GM21390 (cell line): ENCODE data around the gene RCCD1.
"Not testable (repeated sequence)": the region's sequence is repeated elsewhere in the genome, so short reads cannot be mapped to it uniquely, and the experiment has no call there.

Experiments used
- ATAC-seq: cut with Tn5 transposase; IDR thresholded peaks from one replicate; pipeline ENCODE4 v1.9.1; 2021; ENCODE audit not compliant: unreplicated experiment

RCCD1 gene, protein sequence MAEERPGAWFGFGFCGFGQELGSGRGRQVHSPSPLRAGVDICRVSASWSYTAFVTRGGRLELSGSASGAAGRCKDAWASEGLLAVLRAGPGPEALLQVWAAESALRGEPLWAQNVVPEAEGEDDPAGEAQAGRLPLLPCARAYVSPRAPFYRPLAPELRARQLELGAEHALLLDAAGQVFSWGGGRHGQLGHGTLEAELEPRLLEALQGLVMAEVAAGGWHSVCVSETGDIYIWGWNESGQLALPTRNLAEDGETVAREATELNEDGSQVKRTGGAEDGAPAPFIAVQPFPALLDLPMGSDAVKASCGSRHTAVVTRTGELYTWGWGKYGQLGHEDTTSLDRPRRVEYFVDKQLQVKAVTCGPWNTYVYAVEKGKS

DNA sequence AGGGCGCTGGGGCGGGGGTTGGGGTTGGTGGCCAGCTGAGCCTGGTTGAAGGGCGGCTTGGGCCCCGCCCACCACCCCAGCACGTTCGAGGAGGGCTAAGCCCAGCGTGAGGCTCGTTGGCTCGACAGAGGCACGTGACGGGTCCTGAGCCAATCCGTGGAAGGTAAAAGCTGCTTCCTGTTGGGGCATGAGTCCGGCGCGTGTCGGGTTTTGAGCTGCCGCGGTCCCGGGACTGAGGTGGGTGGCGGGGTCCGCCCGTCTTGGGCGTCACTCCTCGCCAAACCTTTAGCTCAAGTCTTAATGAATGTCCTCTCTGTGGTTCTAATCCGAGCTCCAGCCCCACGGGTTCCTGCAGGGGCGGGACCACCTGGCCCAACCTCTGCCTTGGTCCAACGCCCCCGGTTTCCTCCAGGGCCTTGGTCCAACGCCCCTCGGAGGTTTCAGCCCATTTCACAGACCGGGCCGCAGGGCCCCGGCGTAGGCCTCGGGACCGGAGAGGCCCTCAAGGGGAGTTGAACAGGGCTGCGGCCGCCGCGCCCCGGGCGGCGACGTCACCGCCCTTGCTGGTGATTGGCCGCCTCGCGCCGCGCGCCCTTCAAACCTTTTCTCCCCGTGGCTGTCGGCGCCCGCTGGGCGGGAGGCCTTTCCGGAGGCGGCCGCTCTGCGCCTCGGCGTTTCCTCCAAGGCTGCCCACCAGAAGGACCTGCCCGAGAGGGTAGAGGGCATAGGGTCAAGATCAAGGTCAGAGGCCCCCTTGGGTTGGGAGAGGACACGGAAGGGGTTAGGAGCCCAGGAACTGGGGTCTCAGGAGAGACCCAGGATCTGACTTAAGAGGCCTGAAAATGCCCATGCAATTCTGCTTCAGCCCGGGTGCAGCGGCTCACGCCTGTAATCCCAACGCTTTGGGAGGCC is at the start of gene RCCD1:
RCCD1 (plus strand) TSS at position 173 of the 912 bp plus-strand sequence. CDS start 1,851 bp downstream, outside the sequence.
- ATAC-seq = peak; percentile 90

DNA sequence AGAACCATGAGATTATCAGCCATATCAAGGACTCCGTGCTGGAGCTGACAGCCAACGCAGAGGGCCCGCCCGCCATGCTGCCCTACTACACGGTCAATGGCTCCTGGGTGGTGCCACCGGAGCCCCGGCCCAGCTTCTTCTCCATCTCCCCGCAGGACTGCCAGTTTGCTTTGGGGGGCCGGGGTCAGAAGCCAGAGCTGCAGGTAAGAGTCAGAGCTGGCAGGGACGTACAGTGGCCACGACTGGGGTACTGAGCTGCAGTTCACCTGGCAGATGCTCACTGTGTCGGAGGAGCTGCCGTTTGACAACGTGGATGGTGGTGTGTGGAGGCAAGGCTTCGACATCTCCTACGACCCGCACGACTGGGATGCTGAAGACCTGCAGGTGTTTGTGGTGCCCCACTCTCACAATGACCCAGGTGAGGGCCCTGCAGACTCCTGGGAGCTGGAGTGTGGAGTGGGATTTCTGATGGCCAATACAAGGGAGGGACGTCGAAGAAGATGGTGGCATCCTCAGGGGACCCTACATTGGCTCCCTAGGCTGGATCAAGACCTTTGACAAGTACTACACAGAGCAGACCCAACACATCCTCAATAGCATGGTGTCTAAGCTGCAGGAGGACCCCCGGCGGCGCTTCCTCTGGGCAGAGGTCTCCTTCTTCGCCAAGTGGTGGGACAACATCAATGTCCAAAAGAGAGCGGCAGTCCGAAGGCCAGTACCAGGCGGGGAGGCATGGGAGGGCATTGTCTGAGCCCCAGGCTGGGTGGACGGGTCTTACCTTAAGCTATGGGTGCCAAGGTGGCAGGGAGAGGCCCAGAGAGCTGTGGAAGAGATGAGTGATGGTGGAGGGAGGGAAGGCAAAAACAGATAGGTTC is 49.1 kb upstream of the RCCD1 start:
- ATAC-seq = no peak

DNA sequence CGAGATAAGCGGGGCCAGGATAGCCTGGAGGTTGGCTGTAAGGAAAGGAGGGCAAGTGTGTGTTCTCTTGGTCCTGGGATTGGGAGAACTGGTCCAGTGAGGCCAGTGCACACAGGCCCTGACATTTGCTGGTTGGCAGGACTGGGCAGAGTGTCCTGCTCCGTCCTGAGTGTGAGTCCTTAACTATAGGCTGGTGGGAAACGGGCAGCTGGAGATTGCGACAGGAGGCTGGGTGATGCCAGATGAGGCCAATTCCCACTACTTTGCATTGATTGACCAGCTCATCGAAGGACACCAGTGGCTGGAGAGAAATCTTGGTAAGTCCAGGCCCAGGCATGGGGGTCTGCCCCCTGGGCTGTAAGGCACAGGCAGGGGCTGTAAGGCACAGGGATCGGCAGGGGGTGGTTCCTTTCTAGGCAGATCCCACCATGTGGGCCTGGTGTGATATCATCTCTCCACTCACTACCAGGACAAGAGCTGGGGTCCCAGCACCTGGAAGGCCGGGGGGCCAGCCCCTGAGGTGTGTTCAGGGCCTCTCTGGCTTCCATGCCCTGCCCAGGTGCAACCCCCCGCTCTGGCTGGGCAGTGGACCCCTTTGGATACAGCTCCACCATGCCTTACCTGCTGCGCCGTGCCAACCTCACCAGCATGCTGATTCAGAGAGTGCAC is 48.4 kb upstream of the RCCD1 start:
- ATAC-seq = no peak

DNA sequence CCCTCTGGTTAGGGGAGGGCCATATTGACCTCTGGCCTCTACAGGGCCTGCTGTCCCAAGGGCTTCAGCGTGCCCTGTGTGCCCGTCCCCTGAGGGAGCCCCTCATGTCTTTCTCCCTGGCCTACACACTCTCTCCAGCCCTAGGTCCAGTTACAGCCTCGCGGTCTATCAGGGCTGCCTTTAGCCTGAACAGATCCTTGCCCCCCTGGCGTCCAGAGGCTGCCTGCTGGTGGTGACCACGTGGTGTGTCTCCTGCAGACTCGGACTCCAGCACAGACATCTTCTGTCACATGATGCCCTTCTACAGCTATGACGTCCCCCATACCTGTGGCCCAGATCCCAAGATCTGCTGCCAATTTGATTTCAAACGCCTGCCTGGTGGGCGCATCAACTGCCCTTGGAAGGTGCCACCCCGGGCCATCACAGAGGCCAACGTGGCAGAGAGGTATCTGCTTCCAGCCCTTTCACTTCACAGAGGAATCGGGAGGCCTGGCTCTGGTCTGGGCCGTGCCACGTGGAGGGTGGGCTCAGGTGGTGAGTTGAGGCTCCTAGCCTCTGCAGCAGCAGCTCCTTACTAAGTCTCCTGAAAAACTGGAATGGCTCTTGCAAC is 47.5 kb upstream of the RCCD1 start:
- no peak for ATAC-seq

DNA sequence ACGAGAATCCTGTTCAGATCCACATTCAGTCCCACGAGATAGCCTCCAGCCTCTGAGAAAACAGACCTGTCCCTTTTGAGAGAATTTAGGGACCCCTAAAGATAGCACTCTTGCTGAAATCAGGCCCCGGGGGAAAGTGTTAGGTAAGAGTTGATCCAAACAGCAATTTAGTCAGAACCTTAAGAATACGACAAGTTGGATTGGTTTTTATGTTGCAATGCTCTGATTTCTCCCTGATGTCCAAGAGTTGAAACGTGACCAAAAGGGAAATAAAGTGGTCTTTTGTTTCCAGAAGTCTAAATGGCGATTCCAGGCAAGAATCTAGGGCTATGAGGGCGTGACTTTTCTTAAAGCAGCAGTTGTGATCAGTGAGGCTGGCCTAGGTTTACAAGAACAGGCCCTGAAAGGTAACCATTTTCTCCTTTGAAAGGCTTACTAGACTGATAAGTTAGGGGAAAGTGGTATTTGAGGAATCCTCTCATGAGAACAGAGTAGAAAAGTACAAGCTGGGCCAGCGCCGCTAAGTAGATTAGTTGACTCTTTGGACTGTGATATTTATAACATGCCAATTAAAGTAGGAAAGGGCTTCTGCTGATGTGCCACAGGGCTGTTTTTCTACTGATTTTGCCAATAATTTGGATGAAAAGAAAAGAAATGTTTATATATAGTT is 46.7 kb upstream of the RCCD1 start:
- ATAC-seq = no peak

DNA sequence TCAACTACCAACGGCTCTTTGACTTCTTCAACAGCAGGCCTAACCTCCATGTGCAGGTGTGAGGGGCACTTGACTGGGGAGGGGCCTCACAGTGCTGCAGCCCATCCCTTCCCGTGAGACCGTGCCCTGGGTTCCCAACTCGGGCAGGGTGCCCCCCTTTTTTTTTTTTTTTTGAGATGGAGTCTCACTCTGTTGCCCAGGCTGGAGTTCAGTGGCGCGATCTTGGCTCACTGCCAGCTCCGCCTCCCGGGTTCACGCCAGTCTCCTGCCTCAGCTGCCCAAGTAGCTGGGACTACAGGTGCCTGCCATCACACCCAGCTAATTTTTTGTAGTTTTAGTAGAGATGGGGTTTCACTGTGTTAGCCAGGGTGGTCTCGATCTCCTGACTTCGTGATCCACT is 45.2 kb upstream of the RCCD1 start:
- not testable (repeated sequence) for ATAC-seq

DNA sequence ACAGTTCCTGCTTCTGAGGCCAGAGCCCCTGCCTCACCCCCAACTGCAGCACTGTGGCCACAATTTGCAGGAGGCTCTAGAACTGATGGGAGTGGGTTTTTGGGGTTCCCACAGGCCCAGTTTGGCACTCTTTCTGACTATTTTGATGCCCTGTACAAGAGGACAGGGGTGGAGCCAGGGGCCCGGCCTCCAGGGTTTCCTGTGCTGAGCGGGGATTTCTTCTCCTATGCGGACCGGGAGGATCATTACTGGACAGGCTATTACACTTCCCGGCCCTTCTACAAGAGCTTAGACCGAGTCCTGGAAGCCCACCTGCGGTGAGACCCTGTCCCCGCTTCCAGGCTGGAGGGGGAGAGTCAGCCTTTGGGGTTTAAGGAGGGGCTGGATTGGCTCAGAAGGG is 44.7 kb upstream of the RCCD1 start:
- no peak for ATAC-seq

DNA sequence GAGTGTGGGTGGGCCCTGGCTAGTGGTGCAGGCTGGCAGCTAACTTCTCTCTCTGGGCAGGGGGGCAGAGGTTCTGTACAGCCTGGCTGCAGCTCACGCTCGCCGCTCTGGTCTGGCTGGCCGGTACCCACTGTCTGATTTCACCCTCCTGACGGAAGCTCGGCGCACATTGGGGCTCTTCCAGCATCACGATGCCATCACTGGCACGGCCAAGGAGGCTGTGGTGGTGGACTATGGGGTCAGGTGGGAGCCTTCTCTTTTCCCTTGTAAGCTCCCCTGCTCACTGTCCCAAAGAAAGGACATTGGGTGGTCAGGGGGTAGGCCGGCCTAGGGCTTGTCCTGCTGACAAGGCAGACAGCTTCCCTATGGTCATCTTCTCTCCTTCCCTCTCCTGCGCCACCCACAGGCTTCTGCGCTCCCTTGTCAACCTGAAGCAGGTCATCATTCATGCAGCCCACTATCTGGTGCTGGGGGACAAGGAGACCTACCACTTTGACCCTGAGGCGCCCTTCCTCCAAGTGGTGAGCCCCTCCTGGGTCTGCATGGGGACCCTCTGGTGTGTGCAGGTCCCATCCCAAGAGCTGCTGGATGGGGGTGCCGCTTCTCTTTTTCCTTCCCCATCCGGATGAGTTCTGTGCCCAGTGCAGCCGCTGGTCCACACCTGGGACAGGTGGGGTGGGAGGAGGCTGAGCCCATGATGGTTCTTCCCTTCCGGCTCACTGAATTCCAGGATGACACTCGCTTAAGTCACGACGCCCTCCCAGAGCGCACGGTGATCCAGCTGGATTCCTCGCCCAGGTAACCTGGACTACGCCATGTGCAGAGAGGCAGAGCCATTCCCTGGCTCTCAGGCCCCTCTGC is 44.0 kb upstream of the RCCD1 start:
- no peak for ATAC-seq

DNA sequence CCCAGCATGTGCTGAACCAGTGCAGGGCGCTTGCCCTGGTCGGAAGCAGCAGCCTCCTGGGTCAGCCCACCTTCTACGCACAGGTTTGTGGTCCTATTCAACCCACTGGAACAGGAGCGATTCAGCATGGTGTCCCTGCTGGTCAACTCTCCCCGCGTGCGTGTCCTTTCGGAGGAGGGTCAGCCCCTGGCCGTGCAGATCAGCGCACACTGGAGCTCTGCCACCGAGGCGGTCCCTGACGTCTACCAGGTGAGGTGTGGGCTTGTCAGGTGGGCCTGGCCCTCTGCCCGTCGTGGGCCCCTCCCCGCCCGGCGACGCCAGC is 43.4 kb upstream of the RCCD1 start:
- no peak for ATAC-seq

DNA sequence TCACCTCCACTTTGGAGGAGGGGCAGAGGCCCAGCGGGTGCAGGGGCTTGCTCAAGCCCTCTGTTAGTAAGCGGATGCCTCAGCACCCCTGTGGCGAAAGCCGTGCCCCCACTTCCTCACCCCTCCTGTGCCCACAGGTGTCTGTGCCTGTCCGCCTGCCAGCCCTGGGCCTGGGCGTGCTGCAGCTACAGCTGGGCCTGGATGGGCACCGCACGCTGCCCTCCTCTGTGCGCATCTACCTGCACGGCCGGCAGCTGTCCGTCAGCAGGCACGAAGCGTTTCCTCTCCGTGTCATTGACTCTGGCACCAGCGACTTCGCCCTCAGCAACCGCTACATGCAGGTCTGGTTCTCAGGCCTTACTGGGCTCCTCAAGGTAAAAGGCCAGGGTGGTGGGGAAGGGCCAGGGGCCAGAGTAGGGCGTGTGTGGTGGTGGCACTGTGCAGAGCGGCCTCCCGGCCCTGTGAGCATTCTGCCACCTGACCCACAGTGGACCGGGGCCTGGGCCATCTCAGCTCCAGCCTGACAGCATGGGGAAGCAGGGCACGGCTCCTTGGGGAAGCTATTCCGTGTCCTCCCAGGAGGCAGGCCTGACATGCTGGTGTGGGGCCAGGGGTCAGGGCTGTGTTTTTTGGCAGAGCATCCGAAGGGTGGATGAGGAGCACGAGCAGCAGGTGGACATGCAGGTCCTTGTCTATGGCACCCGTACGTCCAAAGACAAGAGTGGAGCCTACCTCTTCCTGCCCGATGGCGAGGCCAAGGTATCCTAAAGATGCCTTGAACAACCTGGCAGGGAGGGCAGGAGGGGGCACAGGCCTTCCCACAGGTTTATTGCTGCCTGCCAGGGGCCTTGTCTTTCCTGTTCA is 42.5 kb upstream of the RCCD1 start:
- no peak for ATAC-seq

DNA sequence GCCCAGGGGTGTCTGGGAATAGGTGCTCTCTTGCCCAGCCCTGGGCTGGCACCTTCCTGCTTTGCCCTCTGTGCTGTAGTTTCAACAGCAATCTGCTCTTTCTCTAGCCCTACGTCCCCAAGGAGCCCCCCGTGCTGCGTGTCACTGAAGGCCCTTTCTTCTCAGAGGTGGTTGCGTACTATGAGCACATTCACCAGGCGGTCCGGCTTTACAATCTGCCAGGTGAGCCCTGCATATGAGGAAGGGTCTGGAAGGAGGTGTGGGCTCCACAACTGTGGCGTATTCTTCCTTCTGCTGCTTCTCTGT is 42.0 kb upstream of the RCCD1 start:
- no peak for ATAC-seq

DNA sequence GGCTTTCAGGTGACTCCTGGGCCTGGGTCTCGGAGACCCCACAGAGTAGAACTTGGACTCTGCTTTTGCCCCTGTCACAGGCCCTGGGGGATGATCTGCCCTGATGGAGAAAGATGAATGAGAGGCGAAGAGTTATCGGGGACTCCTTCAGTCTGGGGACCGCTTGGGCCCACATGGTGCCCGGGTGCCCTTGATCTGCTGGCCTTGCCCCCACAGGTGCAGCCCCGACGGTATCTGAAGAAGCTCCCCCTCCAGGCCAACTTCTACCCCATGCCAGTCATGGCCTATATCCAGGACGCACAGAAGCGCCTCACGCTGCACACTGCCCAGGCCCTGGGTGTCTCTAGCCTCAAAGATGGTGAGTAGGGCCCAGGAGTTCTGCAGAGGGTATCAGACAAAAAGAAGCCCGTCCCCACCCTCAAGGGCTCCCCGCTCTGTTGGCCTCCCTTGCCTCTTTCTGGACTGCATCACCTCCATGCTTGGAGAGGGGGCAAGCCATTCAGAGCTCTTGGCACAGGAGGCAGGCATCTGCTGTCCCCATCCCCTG is 41.2 kb upstream of the RCCD1 start:
- ATAC-seq = no peak

DNA sequence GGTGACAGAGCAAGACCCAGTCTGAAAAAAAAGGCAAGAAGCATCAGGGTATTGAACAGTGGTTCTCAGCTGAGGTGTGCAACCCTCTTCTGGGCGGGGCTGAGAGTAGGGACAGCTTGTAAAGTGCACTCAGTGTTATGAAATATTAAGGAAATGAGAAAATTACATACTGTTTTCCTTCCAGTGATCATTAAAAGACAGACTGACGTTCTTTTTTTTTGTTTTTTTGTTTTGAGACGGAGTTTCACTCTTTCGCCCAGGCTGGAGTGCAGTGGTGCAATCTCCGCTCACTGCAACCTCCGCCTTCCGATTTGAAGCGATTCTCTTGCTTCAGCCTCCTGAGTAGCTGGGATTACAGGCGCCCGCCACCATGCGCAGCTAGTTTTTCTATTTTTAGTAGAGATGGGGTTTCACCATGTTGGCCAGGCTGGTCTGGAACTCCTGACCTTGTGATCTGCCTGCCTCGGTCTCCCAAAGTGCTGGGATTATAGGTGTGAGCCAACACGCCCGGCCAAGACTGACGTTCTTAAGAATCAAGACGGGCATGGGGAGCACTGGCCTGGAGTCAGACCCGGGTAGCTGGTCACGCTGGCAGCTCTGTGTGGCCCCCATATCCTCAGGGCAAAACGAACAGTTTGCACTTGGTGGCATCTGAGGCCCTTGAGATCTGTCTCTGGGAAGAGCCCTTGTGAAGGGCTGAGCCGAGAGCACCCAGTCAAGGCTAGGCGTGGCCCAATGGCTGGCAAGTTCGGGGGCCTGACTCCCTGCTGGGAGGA is 40.2 kb upstream of the RCCD1 start:
- ATAC-seq = no peak

DNA sequence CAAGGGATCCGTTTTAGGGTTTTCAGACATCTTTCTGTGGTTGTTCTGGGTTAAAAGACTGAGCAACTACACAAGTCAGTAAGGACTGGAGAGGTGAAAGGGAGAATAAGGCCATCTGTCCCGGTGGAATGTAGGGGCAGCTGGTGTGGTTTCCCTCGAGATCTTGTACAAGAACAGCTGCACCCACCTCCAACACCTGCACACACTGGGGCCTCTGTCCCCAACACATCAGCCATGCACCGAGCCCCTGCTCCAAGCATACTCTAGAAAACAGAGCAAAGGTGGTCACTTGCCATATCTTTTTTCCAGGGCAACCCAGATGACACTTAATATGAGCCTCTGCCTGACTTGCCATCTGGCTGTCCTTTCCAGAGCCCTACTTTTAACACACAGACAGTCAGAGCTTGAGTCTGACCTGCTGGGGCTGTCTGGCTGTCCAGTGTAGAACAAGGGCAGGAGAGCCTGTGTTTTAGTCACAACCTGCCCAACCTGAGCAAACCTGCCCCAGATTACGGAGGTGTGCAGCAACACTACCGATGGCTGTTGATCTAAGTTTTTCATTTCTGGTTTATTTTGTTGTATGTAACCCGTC is 39.4 kb upstream of the RCCD1 start:
- ATAC-seq = no peak

DNA sequence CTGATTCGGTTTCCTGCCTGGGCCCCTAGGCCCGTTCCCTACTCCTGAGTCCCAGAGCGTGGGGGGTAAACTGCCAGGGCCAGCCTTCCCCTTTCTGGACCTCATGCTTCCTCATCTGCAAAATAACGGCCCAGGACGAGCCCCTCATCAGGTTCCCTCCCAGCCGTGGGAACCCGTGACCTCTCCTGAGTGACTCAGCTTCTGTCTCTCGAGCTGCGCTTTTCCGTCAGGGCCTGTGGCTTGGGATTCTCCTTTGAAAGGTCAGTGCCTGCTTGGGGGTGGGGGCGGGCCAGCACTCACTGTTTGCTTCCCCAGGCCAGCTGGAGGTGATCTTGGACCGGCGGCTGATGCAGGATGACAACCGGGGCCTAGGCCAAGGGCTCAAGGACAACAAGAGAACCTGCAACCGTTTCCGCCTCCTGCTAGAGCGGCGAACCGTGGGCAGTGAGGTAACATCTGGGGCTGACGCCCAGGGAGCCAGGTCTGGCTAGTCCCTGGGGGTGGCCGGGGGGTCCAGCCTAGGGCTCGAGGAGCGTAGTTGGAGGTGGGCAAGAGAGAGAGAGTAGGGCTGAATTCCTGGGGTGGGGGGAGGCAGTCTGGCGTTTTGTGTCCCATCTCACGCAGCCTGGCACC is 38.8 kb upstream of the RCCD1 start:
- no peak for ATAC-seq

DNA sequence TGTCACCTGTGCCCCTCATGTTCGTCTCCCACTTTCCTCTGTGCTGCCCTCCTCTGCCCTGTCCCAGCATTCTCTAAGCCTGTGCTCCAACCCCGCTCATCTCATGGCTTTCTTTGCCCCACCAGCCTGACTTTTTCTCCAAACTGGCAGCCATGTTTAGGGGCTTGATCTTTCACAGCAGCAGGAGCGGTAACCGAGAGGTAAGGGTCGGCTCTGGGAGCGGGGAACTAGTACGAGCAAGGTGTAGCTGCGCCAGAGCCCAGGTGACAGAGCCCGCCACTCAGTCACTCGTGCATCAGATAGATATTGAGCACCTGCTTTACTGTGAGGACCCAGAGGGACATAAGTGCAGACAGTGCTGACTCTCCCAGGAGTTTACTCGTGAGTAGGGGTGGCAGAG is 38.2 kb upstream of the RCCD1 start:
- no peak for ATAC-seq
